HCT116 (cell line): Measurements from ENCODE around the gene CRHR2. TPM values are rescaled to one million over a fixed set of nuclear protein-coding genes. Genes with fewer than 3 reads are reported as not detected.
"Not testable (repeated sequence)": the region's sequence is repeated elsewhere in the genome, so short reads cannot be mapped to it uniquely, and the experiment has no call there.

Experiments used
- ATAC-seq: fragments of 200-7000 bp; cut with Tn5 transposase; 2 replicates; pipeline ENCODE4 v1.9.1; 2020; ENCODE audit warnings: mild to moderate bottlenecking, moderate library complexity
- BruUV-seq: library from RNA; stranded (reverse); fragments of 400-500 nt; replicated peaks from 2 replicates; lab custom pipeline; 2021; lab: Mats Ljungman, UMichigan
- CTCF ChIA-PET: fragments of 300-600 bp; sonication (Branson Sonifier 250); formaldehyde crosslinking; loops from one replicate; lab custom pipeline; 2021; ENCODE audit warnings: antibody characterized with exemption; lab: Charles Lee
- POLR2A ChIA-PET: fragments of 300-600, 350-600 bp; sonication (Branson Sonifier 250); formaldehyde crosslinking; loops from one replicate; lab custom pipeline; 2021; ENCODE audit warnings: antibody characterized with exemption; lab: Charles Lee
- RAD21 ChIA-PET, 2 experiments: fragments of 300-600 bp; sonication (Branson Sonifier 250); formaldehyde crosslinking; loops; one replicate each; lab custom pipeline; 2023; ENCODE audit warnings: low total read pairs in 2 of 2; ENCODE audit not compliant: uncharacterized antibody in 2 of 2, unreplicated experiment in 2 of 2, low non-redundant PET in 1 of 2; lab: Charles Lee
- DNase-seq: peaks from one replicate; pipeline ENCODE4 v3.0.0-alpha.2; 2010; ENCODE audit warnings: low read depth, low spot score
- H2AFZ ChIP-seq: fragments of 200-600 bp; shearing (Covaris generic), sonication (generic); 2 replicates; pipeline ENCODE4 v1.6.1; 2017; ENCODE audit warnings: low read depth, mixed run types, mixed read lengths, antibody characterized with exemption, low read length; ENCODE audit not compliant: poor library complexity, severe bottlenecking
- H3K27ac ChIP-seq: 2 replicates; pipeline ENCODE4 v1.5.1; 2012; ENCODE audit warnings: low read depth, low read length
- H3K27me3 ChIP-seq: fragments of 200-600 bp; sonication (generic); 2 replicates; pipeline ENCODE4 v1.6.1; 2016; ENCODE audit warnings: mixed run types, low read length, mixed read lengths; ENCODE audit not compliant: insufficient read depth
- H3K36me3 ChIP-seq, 2 experiments: fragments of 200-500 bp in 1 of 2; fragments of 200-600 bp in 1 of 2; sonication (Bioruptor generic) in 1 of 2; sonication (generic) in 1 of 2; 2 replicates each; pipeline versions ENCODE4 v1.5.1 to v1.6.1; 2014 to 2016; ENCODE audit warnings: low read length in 2 of 2, inconsistent platforms in 1 of 2, mixed read lengths in 1 of 2, mixed run types in 1 of 2; ENCODE audit not compliant: insufficient read depth in 2 of 2, control insufficient read depth in 1 of 2
- H3K4me1 ChIP-seq, 2 experiments: fragments of 200-600 bp in 1 of 2; sonication (generic) in 1 of 2; 2 replicates each; pipeline versions ENCODE4 v1.5.1 to v1.6.1; 2012 to 2017; ENCODE audit warnings: low read length in 2 of 2, inconsistent platforms in 1 of 2, mild to moderate bottlenecking in 1 of 2, mixed read lengths in 1 of 2, mixed run types in 1 of 2, moderate library complexity in 1 of 2; ENCODE audit not compliant: insufficient read depth in 2 of 2, control insufficient read depth in 1 of 2
- H3K4me2 ChIP-seq: fragments of 200-600 bp; sonication (generic); 2 replicates; pipeline ENCODE4 v1.6.1; 2017; ENCODE audit warnings: mixed run types, low read length, mixed read lengths
- H3K4me3 ChIP-seq, 2 experiments: fragments of 200-600 bp in 1 of 2; sonication (generic) in 1 of 2; replicated peaks in 1 of 2; 2 replicates each; pipeline ENCODE4 v1.5.1; 2011 to 2016; ENCODE audit warnings: low read length in 2 of 2, control low read depth in 1 of 2, low read depth in 1 of 2, mild to moderate bottlenecking in 1 of 2, mixed read lengths in 1 of 2, mixed run types in 1 of 2
- H3K79me2 ChIP-seq: fragments of 200-600 bp; sonication (generic); 2 replicates; pipeline ENCODE4 v1.6.1; 2017; ENCODE audit warnings: mild to moderate bottlenecking, mixed run types, low read length, moderate library complexity, mixed read lengths; ENCODE audit not compliant: insufficient read depth
- H3K9ac ChIP-seq: fragments of 200-600 bp; sonication (generic); 2 replicates; pipeline ENCODE4 v1.6.1; 2016; ENCODE audit warnings: low read length, mixed read lengths
- H3K9me2 ChIP-seq: fragments of 200-600 bp; sonication (generic), shearing (Covaris generic); 2 replicates; pipeline ENCODE4 v1.6.1; 2017; ENCODE audit warnings: mixed run types, mild to moderate bottlenecking, moderate library complexity; ENCODE audit not compliant: insufficient read depth
- H3K9me3 ChIP-seq, 2 experiments: fragments of 200-500 bp in 1 of 2; fragments of 200-600 bp in 1 of 2; sonication (Bioruptor generic) in 1 of 2; sonication (generic) in 1 of 2; 2 replicates each; pipeline ENCODE4 v1.6.1; 2014 to 2017; ENCODE audit warnings: low read length in 2 of 2, mixed read lengths in 2 of 2, inconsistent platforms in 1 of 2, low read depth in 1 of 2, mild to moderate bottlenecking in 1 of 2, mixed run types in 1 of 2, moderate library complexity in 1 of 2; ENCODE audit not compliant: control insufficient read depth in 1 of 2, insufficient read depth in 1 of 2
- H4K20me1 ChIP-seq: fragments of 200-600 bp; sonication (generic), shearing (Covaris generic); 2 replicates; pipeline ENCODE4 v1.6.1; 2017; ENCODE audit warnings: mixed run types, mild to moderate bottlenecking, moderate library complexity; ENCODE audit not compliant: insufficient read depth
- JUND ChIP-seq: IDR thresholded peaks from 2 replicates; pipeline ENCODE4 v1.6.1; 2012
- MAX ChIP-seq: IDR thresholded peaks from 2 replicates; pipeline ENCODE4 v1.6.1; 2012
- POLR2A ChIP-seq: IDR thresholded peaks from 2 replicates; pipeline ENCODE4 v1.7.0; 2011; ENCODE audit warnings: borderline replicate concordance; ENCODE audit not compliant: insufficient read depth, insufficient read length; ENCODE audit errors: extremely low read depth
- POLR2AphosphoS5 ChIP-seq: IDR thresholded peaks from 2 replicates; pipeline ENCODE4 v1.6.1; 2011; ENCODE audit warnings: mild to moderate bottlenecking, low read depth, low read length, moderate library complexity
- SP1 ChIP-seq: IDR thresholded peaks from 2 replicates; pipeline ENCODE4 v1.6.1; 2012; ENCODE audit warnings: low read depth
- ZBTB33 ChIP-seq: IDR thresholded peaks from 2 replicates; pipeline ENCODE4 v1.6.1; 2011; ENCODE audit warnings: mild to moderate bottlenecking, low read length, moderate library complexity; ENCODE audit not compliant: insufficient replicate concordance; ENCODE audit errors: extremely low read depth
- intact Hi-C: fragments of 100-400 bp; cut with micrococcal nuclease; formaldehyde crosslinking; loops from 2 replicates; pipeline ENCODE4 v1.10.0; 2022
- total RNA-seq: library from RNA; stranded (reverse); gene quantifications from one replicate; pipeline ENCODE4 v1.2.1, GENCODE V29; 2021; ENCODE audit not compliant: unreplicated experiment
- TF ChIP-seq, protein P1 (sequence below), 3 experiments: fragments of 200-600 bp in 1 of 3; sonication (generic) in 1 of 3; IDR thresholded peaks in 2 of 3; conservative IDR thresholded peaks in 1 of 3; 2 replicates each; pipeline ENCODE4 v1.5.1; 2012 to 2017; ENCODE audit warnings: low read depth in 2 of 3, low read length in 2 of 3, antibody characterized with exemption in 1 of 3, borderline replicate concordance in 1 of 3, control low read depth in 1 of 3, mild to moderate bottlenecking in 1 of 3, mixed read lengths in 1 of 3, mixed run types in 1 of 3, moderate library complexity in 1 of 3; ENCODE audit not compliant: insufficient read depth in 1 of 3

CRHR2 gene
- total RNA-seq, 1 experiment from 2014 or later: not detected

DNA sequence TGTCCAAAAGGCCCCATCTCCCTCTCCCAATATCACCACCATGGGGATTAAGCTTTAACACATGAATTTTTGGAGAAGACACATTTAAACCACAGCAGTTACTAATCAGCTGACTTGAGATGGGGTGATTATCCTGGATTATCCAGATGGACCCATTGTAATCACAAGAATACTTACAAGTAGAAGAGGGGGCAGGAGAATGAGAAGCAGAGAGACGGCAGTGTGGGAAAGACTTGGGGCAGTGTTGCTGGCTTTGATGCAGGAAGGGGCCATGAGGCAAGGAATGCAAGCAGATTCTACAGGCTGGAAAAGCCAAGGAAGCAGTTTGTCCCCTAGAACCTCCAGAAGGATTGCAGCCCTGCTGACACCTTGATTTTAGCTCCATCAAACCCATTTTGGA lies 39.0 kb upstream of the CRHR2 start:
- peaks cover 0 to 4% of the 10 kb centered on the region in 2 experiments; a peak in 1 of 4 replicates for H3K9me3 ChIP-seq
- H3K4me3 ChIP-seq: no peak overlapping the region
- H3K27ac ChIP-seq: no peak overlapping the region
- BruUV-seq: no TSS peak
- H4K20me1 ChIP-seq: no peaks in the 10 kb centered on the region
- H3K4me2 ChIP-seq: no peak overlapping the region
- H3K79me2 ChIP-seq: no peaks in the 10 kb centered on the region
- no peak overlapping the region for H2AFZ ChIP-seq
- intact Hi-C loops: no loop called here
- no peaks in the 10 kb centered on the region for H3K9me2 ChIP-seq
- ChIA-PET CTCF (no interaction called here), POLR2A (no interaction called here), RAD21 (no interaction called here)
- TF ChIP-seq JUND (no peak), ZBTB33 (no peak), MAX (no peak), SP1 (no peak), POLR2AphosphoS5 (no peak), POLR2A (no peak)
- TF ChIP-seq, protein P1, sequence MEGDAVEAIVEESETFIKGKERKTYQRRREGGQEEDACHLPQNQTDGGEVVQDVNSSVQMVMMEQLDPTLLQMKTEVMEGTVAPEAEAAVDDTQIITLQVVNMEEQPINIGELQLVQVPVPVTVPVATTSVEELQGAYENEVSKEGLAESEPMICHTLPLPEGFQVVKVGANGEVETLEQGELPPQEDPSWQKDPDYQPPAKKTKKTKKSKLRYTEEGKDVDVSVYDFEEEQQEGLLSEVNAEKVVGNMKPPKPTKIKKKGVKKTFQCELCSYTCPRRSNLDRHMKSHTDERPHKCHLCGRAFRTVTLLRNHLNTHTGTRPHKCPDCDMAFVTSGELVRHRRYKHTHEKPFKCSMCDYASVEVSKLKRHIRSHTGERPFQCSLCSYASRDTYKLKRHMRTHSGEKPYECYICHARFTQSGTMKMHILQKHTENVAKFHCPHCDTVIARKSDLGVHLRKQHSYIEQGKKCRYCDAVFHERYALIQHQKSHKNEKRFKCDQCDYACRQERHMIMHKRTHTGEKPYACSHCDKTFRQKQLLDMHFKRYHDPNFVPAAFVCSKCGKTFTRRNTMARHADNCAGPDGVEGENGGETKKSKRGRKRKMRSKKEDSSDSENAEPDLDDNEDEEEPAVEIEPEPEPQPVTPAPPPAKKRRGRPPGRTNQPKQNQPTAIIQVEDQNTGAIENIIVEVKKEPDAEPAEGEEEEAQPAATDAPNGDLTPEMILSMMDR (IDR thresholded peaks at IDR 0.05 in 2 of 3, conservative IDR thresholded peaks at IDR 0.05 in 1 of 3; ENCODE audit: borderline replicate concordance in 1 of 3, insufficient read depth in 1 of 3, low read depth in 2 of 3, low read length in 2 of 3): no peak
- H3K36me3 ChIP-seq: no peaks in the 10 kb centered on the region
- H3K4me1 ChIP-seq: peaks cover 0 to 8% of the 10 kb centered on the region in 2 experiments; a peak in 1 of 4 replicates
- no peak overlapping the region for H3K9ac ChIP-seq
- ATAC-seq: no peak
- peaks cover 4% of the 10 kb centered on the region; the same call in 1 of the 2 replicates for H3K27me3 ChIP-seq
- no peak for DNase-seq

DNA sequence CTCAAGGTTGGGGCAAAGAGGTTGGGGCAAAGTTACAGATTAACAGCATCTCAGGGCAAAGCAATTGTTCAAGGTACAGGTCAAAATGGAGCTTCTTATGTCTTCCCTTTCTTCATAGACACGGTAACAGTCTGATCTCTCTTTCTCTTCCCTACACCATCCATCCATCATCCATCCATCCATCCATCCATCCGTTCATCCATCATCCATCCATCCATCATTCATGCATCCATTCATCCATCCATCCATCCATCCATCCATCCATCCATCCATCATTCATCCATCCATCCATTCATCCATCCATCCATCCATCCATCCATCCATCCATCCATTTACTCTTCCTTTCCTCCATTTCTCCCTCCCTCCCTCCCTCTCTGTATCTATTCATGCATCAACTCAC lies 37.2 kb upstream of the CRHR2 start:
- H3K27ac ChIP-seq, H3K79me2 ChIP-seq: not testable (repeated sequence)

More for the DNA sequence above, 37.2 kb upstream of the CRHR2 start:
- H3K4me2 ChIP-seq, H3K4me3 ChIP-seq, POLR2A ChIA-PET, H2AFZ ChIP-seq, intact Hi-C loops, RAD21 ChIA-PET, H3K36me3 ChIP-seq, H3K9me3 ChIP-seq, H3K9me2 ChIP-seq, H3K4me1 ChIP-seq, H3K9ac ChIP-seq, H3K27me3 ChIP-seq, H4K20me1 ChIP-seq, BruUV-seq, ATAC-seq, CTCF ChIA-PET, DNase-seq: not testable (repeated sequence)
